Fibroblast of mammary gland (primary cell): Measurements from ENCODE around the gene CAPN3.
"Not testable (repeated sequence)": the region's sequence is repeated elsewhere in the genome, so short reads cannot be mapped to it uniquely, and the experiment has no call there.

Experiments used
- DNase-seq: peaks from one replicate; pipeline ENCODE4 v3.0.0-alpha.2; 2010; ENCODE audit warnings: low read depth
- H3K4me3 ChIP-seq: 2 replicates; pipeline ENCODE4 v1.5.1; 2011; ENCODE audit warnings: low read depth, mild to moderate bottlenecking, low read length, moderate library complexity; ENCODE audit not compliant: control insufficient read depth
- CTCF ChIP-seq: conservative IDR thresholded peaks from 2 replicates; pipeline ENCODE4 v1.5.1; 2011; ENCODE audit warnings: low read depth, low read length, inconsistent platforms; ENCODE audit not compliant: control insufficient read depth, insufficient read depth

The CAPN3 gene

GRCh38 chr15:42329161-42329560 is 30.1 kb upstream of the CAPN3 start:
- TF ChIP-seq CTCF: no peak
- no peak for DNase-seq
- no peak overlapping the region for H3K4me3 ChIP-seq

GRCh38 chr15:42329992-42330391 is 29.3 kb upstream of the CAPN3 start:
- no peak for DNase-seq
- TF ChIP-seq CTCF: no peak
- H3K4me3 ChIP-seq: no peak overlapping the region

GRCh38 chr15:42331235-42331634 is 28.1 kb upstream of the CAPN3 start:
- no peak overlapping the region for H3K4me3 ChIP-seq
- no peak for DNase-seq
- no peak for TF ChIP-seq CTCF

- DNase-seq: peak; percentile 64
- TF ChIP-seq CTCF: no peak
- H3K4me3 ChIP-seq: no peak overlapping the region
Observed at GRCh38 chr15:42332331-42332730, 27.0 kb upstream of the CAPN3 start.

GRCh38 chr15:42335074-42335473 is 24.2 kb upstream of the CAPN3 start:
- DNase-seq: no peak
- H3K4me3 ChIP-seq: no peak overlapping the region
- no peak for TF ChIP-seq CTCF

GRCh38 chr15:42336650-42337049 is 22.7 kb upstream of the CAPN3 start:
- DNase-seq, H3K4me3 ChIP-seq: not testable (repeated sequence)

GRCh38 chr15:42337104-42337503 is 22.2 kb upstream of the CAPN3 start:
- DNase-seq: not testable (repeated sequence)

GRCh38 chr15:42338500-42338899 is 20.8 kb upstream of the CAPN3 start:
- no peak for TF ChIP-seq CTCF
- no peak overlapping the region for H3K4me3 ChIP-seq
- DNase-seq: no peak

More at GRCh38 chr15:42337104-42337503, 22.2 kb upstream of the CAPN3 start:
- not testable (repeated sequence) for H3K4me3 ChIP-seq
